Smooth muscle cell (in vitro differentiated cells): ENCODE data around the gene MRNIP. TPM values are rescaled to one million over a fixed set of nuclear protein-coding genes. Genes with fewer than 3 reads are reported as not detected.
A peak's percentile ranks its signal among the peaks of the same experiment; 100 is the strongest.

ENCODE experiments used
- DNase-seq: peaks from one replicate; lab custom pipeline; 2025; ENCODE audit not compliant: unreplicated experiment; lab: John Stamatoyannopoulos, UW
- H2AFZ ChIP-seq: fragments of 200-600 bp; sonication (generic); 2 replicates; pipeline ENCODE4 v1.6.0; 2016; ENCODE audit warnings: antibody characterized with exemption, low read depth, mild to moderate bottlenecking
- H3F3A ChIP-seq: fragments of 200-600 bp; sonication (generic); 2 replicates; pipeline ENCODE4 v1.6.0; 2017; ENCODE audit warnings: antibody characterized with exemption, low read depth
- H3K27ac ChIP-seq: fragments of 200-600 bp; sonication (generic); 2 replicates; pipeline ENCODE4 v1.5.1; 2016; ENCODE audit warnings: low read depth, mild to moderate bottlenecking
- H3K27me3 ChIP-seq: fragments of 200-600 bp; sonication (generic); 2 replicates; pipeline ENCODE4 v1.6.1; 2016; ENCODE audit warnings: low read depth, mild to moderate bottlenecking
- H3K36me3 ChIP-seq: fragments of 200-600 bp; sonication (generic); 2 replicates; pipeline ENCODE4 v1.5.1; 2016; ENCODE audit warnings: low read depth
- H3K4me1 ChIP-seq: fragments of 200-600 bp; sonication (generic); 2 replicates; pipeline ENCODE4 v1.5.1; 2016; ENCODE audit warnings: low read depth
- H3K4me2 ChIP-seq: fragments of 200-600 bp; sonication (generic); 2 replicates; pipeline ENCODE4 v1.6.0; 2016; ENCODE audit warnings: mild to moderate bottlenecking
- H3K4me3 ChIP-seq: fragments of 200-600 bp; sonication (generic); 2 replicates; pipeline ENCODE4 v1.5.1; 2016; ENCODE audit warnings: mild to moderate bottlenecking
- H3K79me2 ChIP-seq: fragments of 200-600 bp; sonication (generic); 2 replicates; pipeline ENCODE4 v1.6.0; 2016; ENCODE audit warnings: low read depth, mild to moderate bottlenecking
- H3K9ac ChIP-seq: fragments of 200-600 bp; sonication (generic); 2 replicates; pipeline ENCODE4 v1.6.0; 2016; ENCODE audit warnings: low read depth
- H3K9me3 ChIP-seq: fragments of 200-600 bp; sonication (generic); replicated peaks from 2 replicates; pipeline ENCODE4 v1.5.1; 2016; ENCODE audit warnings: low read depth
- H4K20me1 ChIP-seq: fragments of 200-600 bp; sonication (generic); 2 replicates; pipeline ENCODE4 v1.6.0; 2016; ENCODE audit warnings: low read depth
- CTCF ChIP-seq: fragments of 200-600 bp; sonication (generic); IDR thresholded peaks from 2 replicates; pipeline ENCODE4 v1.5.1; 2017; ENCODE audit warnings: borderline replicate concordance, mild to moderate bottlenecking, antibody characterized with exemption; ENCODE audit not compliant: insufficient read depth, poor library complexity, severe bottlenecking
- WGBS: methylation state at CpG from one replicate; pipeline ENCODE4 v1.1.7; 2016; ENCODE audit warnings: low lambda C conversion rate; 5-methylcytosine and 5-hydroxymethylcytosine counted together
- polyA plus RNA-seq: library from polyadenylated mRNA; unstranded; fragments of >200 nt; fragmentation: Nextera tagmentation; extraction: Ambion mirVana; gene quantifications from 2 replicates; pipeline ENCODE4 v1.2.1, GENCODE V29; 2016
- total RNA-seq: library from RNA; depleted of rRNA; stranded (reverse); fragments of >200 nt; gene quantifications from 2 replicates; pipeline ENCODE4 v1.2.3, GENCODE V29; 2014

Gene MRNIP
- total and polyA plus RNA-seq, 2 experiments from 2014 or later: 11.9 to 16.5 TPM

- Histone ChIP-seq H3K9ac (peak overlapping the region; percentile 51), H3K9me3 (no peaks in the 10 kb centered on the region), H3K36me3 (no peaks in the 10 kb centered on the region), H2AFZ (peak overlapping the region; percentile 19), H3F3A (peaks cover 24% of the 10 kb centered on the region), H3K4me1 (peaks cover 35% of the 10 kb centered on the region), H4K20me1 (peaks cover 14% of the 10 kb centered on the region), H3K79me2 (peaks cover 12% of the 10 kb centered on the region), H3K4me2 (peak overlapping the region; percentile 95), H3K4me3 (peak overlapping the region; percentile 66), H3K27me3 (no peaks in the 10 kb centered on the region), H3K27ac (no peak overlapping the region)
- no peak for DNase-seq
- no peak for TF ChIP-seq CTCF
- WGBS: 91% methylated on average over 8 of the region's 8 CpGs
Measured at GRCh38 chr5:179817470-179817840, 41.2 kb downstream of the MRNIP start.

GRCh38 chr5:179816796-179817469 lies 41.7 kb downstream of the MRNIP start:
- H3K4me1 ChIP-seq: peaks cover 30% of the 10 kb centered on the region
- H3K4me3 ChIP-seq: peak overlapping the region; percentile 66
- no peak for DNase-seq
- H3K9me3 ChIP-seq: no peaks in the 10 kb centered on the region
- peak overlapping the region; percentile 19 for H2AFZ ChIP-seq
- H3K27ac ChIP-seq: no peak overlapping the region
- H3K79me2 ChIP-seq: peaks cover 7% of the 10 kb centered on the region
- no peak for TF ChIP-seq CTCF
- no peaks in the 10 kb centered on the region for H3K27me3 ChIP-seq
- H4K20me1 ChIP-seq: peaks cover 8% of the 10 kb centered on the region
- peaks cover 20% of the 10 kb centered on the region for H3F3A ChIP-seq
- no peaks in the 10 kb centered on the region for H3K36me3 ChIP-seq
- H3K9ac ChIP-seq: peak overlapping the region; percentile 51
- H3K4me2 ChIP-seq: peak overlapping the region; percentile 95
- 7% methylated on average over 33 of the region's 72 CpGs for WGBS

GRCh38 chr5:179816401-179816795 lies 42.2 kb downstream of the MRNIP start:
- H3K79me2 ChIP-seq: peaks cover 4% of the 10 kb centered on the region
- H3K4me3 ChIP-seq: peak overlapping the region; percentile 66
- peaks cover 18% of the 10 kb centered on the region for H3F3A ChIP-seq
- H3K4me1 ChIP-seq: peaks cover 28% of the 10 kb centered on the region
- no peaks in the 10 kb centered on the region for H3K27me3 ChIP-seq
- DNase-seq: no peak
- no peak overlapping the region for H3K27ac ChIP-seq
- H3K9me3 ChIP-seq: no peaks in the 10 kb centered on the region
- no peak for TF ChIP-seq CTCF
- H4K20me1 ChIP-seq: peaks cover 3% of the 10 kb centered on the region
- H3K36me3 ChIP-seq: no peaks in the 10 kb centered on the region
- peak overlapping the region; percentile 51 for H3K9ac ChIP-seq
- H3K4me2 ChIP-seq: peak overlapping the region; percentile 95
- no peak overlapping the region for H2AFZ ChIP-seq
- 54% methylated on average over 22 of the region's 23 CpGs for WGBS

GRCh38 chr5:179815491-179816249 lies 42.9 kb downstream of the MRNIP start:
- H3K4me3 ChIP-seq: no peak overlapping the region
- H3K36me3 ChIP-seq: no peaks in the 10 kb centered on the region
- H4K20me1 ChIP-seq: no peaks in the 10 kb centered on the region
- H3K27me3 ChIP-seq: no peaks in the 10 kb centered on the region
- TF ChIP-seq CTCF: no peak
- H3K27ac ChIP-seq: no peak overlapping the region
- H3K4me1 ChIP-seq: peaks cover 28% of the 10 kb centered on the region
- peaks cover 18% of the 10 kb centered on the region for H3F3A ChIP-seq
- no peak overlapping the region for H3K9ac ChIP-seq
- H3K79me2 ChIP-seq: no peaks in the 10 kb centered on the region
- DNase-seq: no peak
- H3K4me2 ChIP-seq: no peak overlapping the region
- H3K9me3 ChIP-seq: no peaks in the 10 kb centered on the region
- WGBS: 90% methylated on average over 21 of the region's 21 CpGs
- H2AFZ ChIP-seq: no peak overlapping the region
